ENCODE measurements around the gene KRTAP4-7. TPM values are rescaled to one million over a fixed set of nuclear protein-coding genes. Genes with fewer than 3 reads are reported as not detected.
"Not testable (repeated sequence)": the region's sequence is repeated elsewhere in the genome, so short reads cannot be mapped to it uniquely, and the experiment has no call there.

Gene KRTAP4-7
- total RNA-seq, 1 donor from 2014 or later: not detected

- no peak for DNase-seq (ENCODE audit: low spot score)
- H3K4me2 ChIP-seq: no peak within 1 kb of the TSS
- H3K79me2 ChIP-seq (ENCODE audit: low read depth): no peaks in the 10 kb centered on the region
- no peaks in the 10 kb centered on the region for H3K27me3 ChIP-seq
- peaks cover 2% of the 10 kb centered on the region for H3F3A ChIP-seq (ENCODE audit: low read depth)
- Mint-ChIP-seq H3K27me3 (ENCODE audit: insufficient read depth, low read depth) (no peaks in the 10 kb centered on the region), H3K36me3 (no peaks in the 10 kb centered on the region), H3K9me3 (peaks cover 1% of the 10 kb centered on the region), H3K4me3 (no peak within 1 kb of the TSS), H3K4me1 (no peaks in the 10 kb centered on the region), H3K27ac (no peak within 1 kb of the TSS)
- no peaks in the 10 kb centered on the region for H3K36me3 ChIP-seq
- no peak for TF ChIP-seq EZH2phosphoT487 (IDR thresholded peaks at IDR 0.05)
- no peak for TF ChIP-seq EZH2 (IDR thresholded peaks at IDR 0.05)
- TF ChIP-seq, protein P1, sequence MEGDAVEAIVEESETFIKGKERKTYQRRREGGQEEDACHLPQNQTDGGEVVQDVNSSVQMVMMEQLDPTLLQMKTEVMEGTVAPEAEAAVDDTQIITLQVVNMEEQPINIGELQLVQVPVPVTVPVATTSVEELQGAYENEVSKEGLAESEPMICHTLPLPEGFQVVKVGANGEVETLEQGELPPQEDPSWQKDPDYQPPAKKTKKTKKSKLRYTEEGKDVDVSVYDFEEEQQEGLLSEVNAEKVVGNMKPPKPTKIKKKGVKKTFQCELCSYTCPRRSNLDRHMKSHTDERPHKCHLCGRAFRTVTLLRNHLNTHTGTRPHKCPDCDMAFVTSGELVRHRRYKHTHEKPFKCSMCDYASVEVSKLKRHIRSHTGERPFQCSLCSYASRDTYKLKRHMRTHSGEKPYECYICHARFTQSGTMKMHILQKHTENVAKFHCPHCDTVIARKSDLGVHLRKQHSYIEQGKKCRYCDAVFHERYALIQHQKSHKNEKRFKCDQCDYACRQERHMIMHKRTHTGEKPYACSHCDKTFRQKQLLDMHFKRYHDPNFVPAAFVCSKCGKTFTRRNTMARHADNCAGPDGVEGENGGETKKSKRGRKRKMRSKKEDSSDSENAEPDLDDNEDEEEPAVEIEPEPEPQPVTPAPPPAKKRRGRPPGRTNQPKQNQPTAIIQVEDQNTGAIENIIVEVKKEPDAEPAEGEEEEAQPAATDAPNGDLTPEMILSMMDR (IDR thresholded peaks at IDR 0.05): no peak
- no peak within 1 kb of the TSS for H3K9ac ChIP-seq
- H3K4me1 ChIP-seq: no peaks in the 10 kb centered on the region
- no peak within 1 kb of the TSS for H3K4me3 ChIP-seq
- H3K27ac ChIP-seq: no peak within 1 kb of the TSS
- H3K9me3 ChIP-seq (ENCODE audit: low read depth): no peaks in the 10 kb centered on the region
- H2AFZ ChIP-seq (replicated peaks): no peak within 1 kb of the TSS
- H4K20me1 ChIP-seq (ENCODE audit: low read depth): no peaks in the 10 kb centered on the region
Observed at GRCh38 chr17:41098042-41098441, 14.1 kb downstream of the KRTAP4-7 start, which contains the start of gene KRTAP4-8. Gene KRTAP4-8 (minus strand): TSS chr17:41098142. CDS start chr17:41098084, 58 bp downstream.

DNA sequence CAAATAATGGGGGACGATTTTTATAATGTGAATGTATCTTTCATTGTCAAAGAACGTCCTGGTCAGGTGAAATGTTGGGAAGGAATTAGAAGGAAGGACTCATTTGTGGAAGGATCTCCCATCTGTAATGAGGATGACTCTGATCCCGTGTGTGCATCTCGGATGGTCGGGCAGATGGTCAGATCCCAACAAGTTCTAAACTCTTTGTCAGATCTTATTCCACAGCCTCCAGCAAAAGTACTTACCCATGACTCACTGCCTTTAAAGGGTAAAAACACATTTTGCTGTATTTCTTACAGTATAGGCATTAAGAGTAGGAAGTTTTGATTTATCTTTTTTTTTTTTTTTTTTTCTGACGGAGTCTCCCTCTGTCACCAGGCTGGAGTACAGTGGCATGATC lies 14.5 kb downstream of the KRTAP4-7 start:
- no peak overlapping the region for H2AFZ ChIP-seq (replicated peaks)
- no peak overlapping the region for H3K4me3 Mint-ChIP-seq
- H3K4me1 Mint-ChIP-seq: no peaks in the 10 kb centered on the region
- no peaks in the 10 kb centered on the region for H3K79me2 ChIP-seq (ENCODE audit: low read depth)
- H3K27me3 ChIP-seq: no peaks in the 10 kb centered on the region
- H3K9me3 Mint-ChIP-seq: no peaks in the 10 kb centered on the region
- no peak overlapping the region for H3K4me2 ChIP-seq
- no peaks in the 10 kb centered on the region for H3K9me3 ChIP-seq (ENCODE audit: low read depth)
- H3K27ac Mint-ChIP-seq: no peak overlapping the region
- no peaks in the 10 kb centered on the region for H3K36me3 ChIP-seq
- H3F3A ChIP-seq (ENCODE audit: low read depth): peaks cover 2% of the 10 kb centered on the region
- DNase-seq (ENCODE audit: low spot score): no peak
- H3K4me1 ChIP-seq: no peaks in the 10 kb centered on the region
- no peak overlapping the region for H3K4me3 ChIP-seq
- no peak for TF ChIP-seq EZH2 (IDR thresholded peaks at IDR 0.05)
- TF ChIP-seq, protein P1 (IDR thresholded peaks at IDR 0.05): no peak
- no peak for TF ChIP-seq EZH2phosphoT487 (IDR thresholded peaks at IDR 0.05)
- H3K27ac ChIP-seq: no peak overlapping the region
- H3K9ac ChIP-seq: no peak overlapping the region
- H4K20me1 ChIP-seq (ENCODE audit: low read depth): no peaks in the 10 kb centered on the region
- H3K36me3 Mint-ChIP-seq: no peaks in the 10 kb centered on the region
- H3K27me3 Mint-ChIP-seq (ENCODE audit: insufficient read depth, low read depth): no peaks in the 10 kb centered on the region

GRCh38 chr17:41099682-41100480 lies 15.9 kb downstream of the KRTAP4-7 start:
- not testable (repeated sequence) for H3K4me1 ChIP-seq; H3K9ac ChIP-seq; DNase-seq (ENCODE audit: low spot score); H3K27ac Mint-ChIP-seq; H3K36me3 Mint-ChIP-seq; H2AFZ ChIP-seq (replicated peaks); H3K27ac ChIP-seq; H3K79me2 ChIP-seq (ENCODE audit: low read depth); H3K4me1 Mint-ChIP-seq; H3K9me3 ChIP-seq (ENCODE audit: low read depth); H4K20me1 ChIP-seq (ENCODE audit: low read depth); H3K4me3 Mint-ChIP-seq; H3K4me2 ChIP-seq; H3K4me3 ChIP-seq; H3K27me3 Mint-ChIP-seq (ENCODE audit: insufficient read depth, low read depth); H3F3A ChIP-seq (ENCODE audit: low read depth); H3K36me3 ChIP-seq; H3K9me3 Mint-ChIP-seq; H3K27me3 ChIP-seq

DNA sequence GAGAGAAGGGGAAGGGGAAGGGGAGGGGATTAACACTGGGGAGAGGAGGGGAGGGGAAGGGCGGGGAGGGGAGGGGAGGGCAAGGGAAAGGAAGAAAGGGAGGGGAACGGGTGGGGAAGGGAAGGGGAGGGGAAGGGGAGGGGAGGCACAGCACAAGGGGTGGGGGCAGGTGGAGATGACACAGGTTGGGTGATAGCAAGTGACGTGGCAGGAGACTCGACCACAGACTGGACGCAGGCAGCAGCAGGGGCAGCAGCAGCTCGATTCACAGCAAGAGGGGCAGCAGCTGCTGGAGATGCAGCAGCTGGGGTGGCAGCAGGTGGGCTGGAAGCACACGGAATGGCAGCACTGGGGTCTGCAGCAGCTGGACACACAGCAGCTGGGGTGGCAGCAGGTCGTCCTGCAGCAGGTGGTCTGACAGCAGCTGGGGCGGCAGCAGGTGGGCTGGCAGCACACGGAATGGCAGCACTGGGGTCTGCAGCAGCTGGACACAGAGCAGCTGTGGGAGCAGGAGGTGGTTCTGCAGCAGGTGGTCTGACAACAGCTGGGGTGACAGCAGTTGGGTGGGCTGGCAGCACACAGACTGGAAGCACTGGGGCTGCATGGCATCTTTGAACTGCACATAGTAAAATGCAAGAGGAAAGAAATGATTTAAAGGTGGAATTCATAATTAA lies 17.8 kb downstream of the KRTAP4-7 start, which contains the start of gene KRTAP4-16:
Gene KRTAP4-16 (minus strand): TSS at position 624 of the 674 bp plus-strand sequence. CDS start 0 bp downstream, at position 624.
- Histone ChIP-seq H3K4me3 (no peak within 1 kb of the TSS), H3K9me3 (ENCODE audit: low read depth) (no peaks in the 10 kb centered on the region), H3K36me3 (no peaks in the 10 kb centered on the region), H3K4me1 (no peaks in the 10 kb centered on the region), H3K9ac (no peak within 1 kb of the TSS), H2AFZ (replicated peaks) (no peak within 1 kb of the TSS), H3K4me2 (no peak within 1 kb of the TSS), H3K79me2 (ENCODE audit: low read depth) (no peaks in the 10 kb centered on the region), H3F3A (ENCODE audit: low read depth) (peaks cover 2% of the 10 kb centered on the region), H3K27ac (no peak within 1 kb of the TSS), H3K27me3 (no peaks in the 10 kb centered on the region), H4K20me1 (ENCODE audit: low read depth) (no peaks in the 10 kb centered on the region)
- DNase-seq (ENCODE audit: low spot score): peak; percentile 13
- no peak within 1 kb of the TSS for H3K4me3 Mint-ChIP-seq
- H3K9me3 Mint-ChIP-seq: no peaks in the 10 kb centered on the region
- no peak within 1 kb of the TSS for H3K27ac Mint-ChIP-seq
- H3K4me1 Mint-ChIP-seq: no peaks in the 10 kb centered on the region
- no peak for TF ChIP-seq EZH2phosphoT487 (IDR thresholded peaks at IDR 0.05)
- TF ChIP-seq EZH2 (IDR thresholded peaks at IDR 0.05): no peak
- TF ChIP-seq, protein P1 (IDR thresholded peaks at IDR 0.05): no peak
- H3K27me3 Mint-ChIP-seq (ENCODE audit: insufficient read depth, low read depth): no peaks in the 10 kb centered on the region
- no peaks in the 10 kb centered on the region for H3K36me3 Mint-ChIP-seq
